Neural progenitor cell (in vitro differentiated cells): ENCODE results near the gene CAMKMT.

Experiments
- EZH2 ChIP-seq: fragments of 200-600 bp; sonication (generic); IDR thresholded peaks from 2 replicates; pipeline ENCODE4 v1.6.1; 2017; ENCODE audit warnings: antibody characterized with exemption, mild to moderate bottlenecking, moderate library complexity
- TF ChIP-seq, protein P1 (sequence below): fragments of 200-600 bp; sonication (generic); IDR thresholded peaks from 2 replicates; pipeline ENCODE4 v1.5.1; 2017; ENCODE audit warnings: antibody characterized with exemption, mild to moderate bottlenecking

DNA sequence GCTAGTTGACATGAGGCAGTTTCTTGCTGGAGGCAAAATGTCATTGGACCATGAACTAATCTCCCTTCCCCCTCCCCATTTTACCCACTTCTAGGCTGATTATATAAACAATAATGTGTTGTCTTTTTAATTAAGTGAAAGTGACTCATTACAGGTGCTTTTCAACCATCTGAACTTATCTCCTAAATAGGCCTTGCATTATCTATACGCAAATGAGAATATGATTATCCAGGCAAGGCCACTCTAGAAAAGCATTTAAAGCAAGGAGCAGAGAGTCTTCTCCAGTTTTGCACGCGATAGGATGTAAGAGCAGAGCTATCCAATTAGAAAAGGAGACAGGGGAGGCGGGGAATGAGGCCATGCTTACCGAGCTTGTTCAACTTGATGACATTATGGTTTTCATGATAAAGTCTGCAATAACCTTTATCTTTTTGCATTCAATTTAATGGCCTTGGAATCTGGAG, 293.7 kb downstream of the CAMKMT start:
- TF ChIP-seq, protein P1, sequence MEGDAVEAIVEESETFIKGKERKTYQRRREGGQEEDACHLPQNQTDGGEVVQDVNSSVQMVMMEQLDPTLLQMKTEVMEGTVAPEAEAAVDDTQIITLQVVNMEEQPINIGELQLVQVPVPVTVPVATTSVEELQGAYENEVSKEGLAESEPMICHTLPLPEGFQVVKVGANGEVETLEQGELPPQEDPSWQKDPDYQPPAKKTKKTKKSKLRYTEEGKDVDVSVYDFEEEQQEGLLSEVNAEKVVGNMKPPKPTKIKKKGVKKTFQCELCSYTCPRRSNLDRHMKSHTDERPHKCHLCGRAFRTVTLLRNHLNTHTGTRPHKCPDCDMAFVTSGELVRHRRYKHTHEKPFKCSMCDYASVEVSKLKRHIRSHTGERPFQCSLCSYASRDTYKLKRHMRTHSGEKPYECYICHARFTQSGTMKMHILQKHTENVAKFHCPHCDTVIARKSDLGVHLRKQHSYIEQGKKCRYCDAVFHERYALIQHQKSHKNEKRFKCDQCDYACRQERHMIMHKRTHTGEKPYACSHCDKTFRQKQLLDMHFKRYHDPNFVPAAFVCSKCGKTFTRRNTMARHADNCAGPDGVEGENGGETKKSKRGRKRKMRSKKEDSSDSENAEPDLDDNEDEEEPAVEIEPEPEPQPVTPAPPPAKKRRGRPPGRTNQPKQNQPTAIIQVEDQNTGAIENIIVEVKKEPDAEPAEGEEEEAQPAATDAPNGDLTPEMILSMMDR = no peak
- no peak for TF ChIP-seq EZH2
